GM21381 (cell line): ENCODE results near the gene TRIO.

ENCODE experiments used
- ATAC-seq: cut with Tn5 transposase; IDR thresholded peaks from one replicate; pipeline ENCODE4 v1.9.1; 2021; ENCODE audit warnings: mild to moderate bottlenecking, moderate library complexity; ENCODE audit not compliant: unreplicated experiment

The TRIO gene

DNA sequence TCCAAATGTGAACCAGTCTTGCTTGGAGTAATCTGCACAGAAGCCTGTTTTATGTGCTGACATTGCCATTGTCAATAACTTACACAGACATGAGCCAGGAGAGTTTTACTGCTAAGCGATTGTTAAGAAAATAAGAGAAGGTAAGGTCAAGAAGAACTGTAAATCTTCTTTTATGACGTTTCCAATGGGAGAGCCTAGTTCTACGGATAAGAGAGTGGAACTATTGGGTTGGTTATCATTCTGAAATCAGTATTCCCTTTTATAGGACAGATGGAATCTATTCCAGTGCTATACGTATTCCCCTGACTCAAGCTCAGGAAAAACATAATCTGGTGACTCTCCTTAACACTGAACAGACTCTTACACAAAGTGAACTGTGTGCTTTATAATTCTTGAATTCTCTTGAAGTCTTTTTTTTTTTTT lies 300.5 kb downstream of the TRIO start:
- ATAC-seq, result no peak

DNA sequence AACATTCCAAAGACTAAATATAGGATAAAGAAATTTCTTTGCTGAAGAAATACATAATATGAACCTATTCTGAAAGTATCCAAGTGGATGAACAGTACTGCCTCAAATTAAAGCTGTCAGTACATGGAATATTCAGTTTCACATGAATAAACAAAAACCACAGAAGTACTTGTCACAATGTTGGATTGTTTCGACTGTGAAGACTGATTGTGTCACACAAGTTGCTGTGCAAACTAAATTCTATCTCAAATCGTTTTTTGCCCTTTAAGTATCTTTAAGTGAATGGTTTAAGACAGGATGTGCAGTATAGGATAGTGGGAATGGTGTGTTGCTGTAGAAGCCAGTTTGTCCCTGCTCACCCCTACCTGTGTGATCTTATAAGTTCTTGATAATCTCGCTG lies 301.0 kb downstream of the TRIO start:
- ATAC-seq, result no peak

GRCh38 chr5:14445013-14445412 lies 301.9 kb downstream of the TRIO start:
- ATAC-seq, result no peak

- no peak for ATAC-seq
Measured at GRCh38 chr5:14445576-14446290, 302.6 kb downstream of the TRIO start.

GRCh38 chr5:14447958-14448911 lies 305.1 kb downstream of the TRIO start:
- ATAC-seq, result no peak

DNA sequence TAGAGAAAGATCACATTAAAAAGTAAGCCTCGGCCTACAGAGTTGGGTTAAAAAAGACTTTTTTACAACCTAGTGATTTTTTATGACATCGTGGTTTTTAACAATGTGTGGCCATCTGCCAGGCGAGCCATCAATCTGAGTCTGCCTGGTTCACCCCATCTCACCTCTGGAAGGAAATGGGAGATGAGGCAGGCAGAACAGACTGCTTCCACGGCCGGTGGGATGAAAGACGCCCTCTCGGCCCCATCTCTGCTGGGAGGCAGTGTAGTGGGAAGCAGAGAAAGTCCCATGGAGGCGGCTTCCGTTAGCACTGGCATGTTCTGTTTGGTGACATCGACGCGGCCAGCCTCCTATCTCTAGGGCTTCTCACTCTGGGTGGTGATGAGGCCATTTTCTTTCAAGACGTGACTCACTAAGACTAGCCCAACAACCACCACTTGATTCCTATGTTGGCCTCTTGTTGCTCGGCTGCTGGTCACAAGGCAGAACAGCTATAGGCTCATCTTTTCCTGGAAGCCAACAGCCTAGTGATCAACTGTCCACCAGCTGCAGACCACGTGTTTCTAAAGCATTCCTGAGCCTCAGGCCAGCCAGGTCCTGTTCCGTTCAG lies 306.0 kb downstream of the TRIO start:
- no peak for ATAC-seq

GRCh38 chr5:14450018-14450524 lies 306.9 kb downstream of the TRIO start:
- ATAC-seq, result no peak

DNA sequence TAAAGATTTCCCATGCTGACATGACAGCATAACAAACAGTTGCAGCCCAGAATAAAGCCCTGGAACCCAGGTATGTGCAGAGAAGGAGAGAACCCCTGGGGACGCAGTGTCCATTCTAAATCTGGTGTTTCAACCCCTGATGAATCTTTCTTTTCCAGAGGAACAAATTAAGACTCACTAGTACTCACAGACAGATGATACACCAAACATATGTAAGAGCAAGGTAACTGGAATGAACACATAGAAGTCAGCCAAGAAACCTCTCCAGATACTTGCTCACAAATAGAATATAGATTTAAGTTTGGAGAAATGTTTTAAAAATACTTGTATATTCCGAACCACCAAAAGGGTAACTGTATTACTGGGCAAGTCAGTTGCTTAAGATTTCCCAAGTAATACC lies 307.6 kb downstream of the TRIO start:
- no peak for ATAC-seq

GRCh38 chr5:14451871-14452270 lies 308.7 kb downstream of the TRIO start:
- no peak for ATAC-seq

DNA sequence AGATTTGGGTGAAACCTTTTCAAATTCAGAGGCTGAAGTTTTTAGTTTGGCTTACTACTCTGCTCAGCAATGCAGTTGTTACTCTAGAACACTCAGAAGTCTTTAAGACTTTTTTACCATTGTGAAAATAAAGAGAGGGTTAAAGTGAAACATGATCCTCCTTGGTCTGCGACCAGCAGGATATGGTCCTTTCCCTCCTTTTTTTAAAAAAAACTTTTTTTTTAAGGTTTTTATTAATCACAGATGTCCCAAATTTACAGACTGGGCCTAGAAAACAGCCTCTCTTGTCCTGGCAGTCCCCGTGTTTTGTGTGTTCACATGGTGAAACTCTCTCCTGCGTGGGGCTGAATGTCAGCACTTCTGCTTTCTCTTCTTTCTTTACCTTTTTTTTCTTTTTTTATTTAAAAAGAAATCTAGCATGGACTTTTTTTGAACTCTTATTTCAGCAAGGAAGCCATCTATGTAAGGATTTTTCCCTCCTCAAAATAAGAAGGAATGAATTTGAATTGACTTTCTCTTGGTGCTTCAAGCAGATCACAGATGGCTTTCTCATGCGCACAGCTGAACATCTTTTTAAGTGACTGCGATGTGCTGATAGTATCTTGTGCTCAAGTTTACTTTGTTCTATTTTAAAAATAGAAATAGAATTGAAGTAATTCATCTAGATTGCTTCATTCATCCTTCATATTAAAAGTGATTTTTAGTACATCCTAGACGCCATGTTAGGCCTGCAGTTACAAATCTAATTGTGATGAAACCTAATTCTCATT lies 309.7 kb downstream of the TRIO start:
- ATAC-seq, result no peak

DNA sequence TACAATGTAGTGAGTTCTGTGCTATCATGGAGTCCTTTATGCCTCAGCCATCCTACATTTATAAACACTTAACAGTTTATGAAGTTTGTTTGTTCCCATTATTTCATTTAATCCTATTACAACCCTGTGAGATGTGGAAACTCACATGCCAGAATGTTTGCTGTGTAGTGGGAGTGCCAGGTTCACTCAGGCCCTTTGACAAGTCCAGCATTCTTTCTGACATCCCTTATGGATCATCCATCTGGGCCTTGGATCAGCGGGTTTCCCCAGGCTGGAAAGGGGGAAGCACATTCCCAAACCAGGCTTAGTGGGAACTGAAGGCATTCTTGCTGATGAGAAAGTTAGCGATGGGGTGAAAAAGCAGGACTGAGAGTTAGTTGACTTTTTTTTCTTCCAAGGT lies 310.3 kb downstream of the TRIO start:
- ATAC-seq, result no peak

- no peak for ATAC-seq
Measured at GRCh38 chr5:14455814-14456321, 312.7 kb downstream of the TRIO start.

DNA sequence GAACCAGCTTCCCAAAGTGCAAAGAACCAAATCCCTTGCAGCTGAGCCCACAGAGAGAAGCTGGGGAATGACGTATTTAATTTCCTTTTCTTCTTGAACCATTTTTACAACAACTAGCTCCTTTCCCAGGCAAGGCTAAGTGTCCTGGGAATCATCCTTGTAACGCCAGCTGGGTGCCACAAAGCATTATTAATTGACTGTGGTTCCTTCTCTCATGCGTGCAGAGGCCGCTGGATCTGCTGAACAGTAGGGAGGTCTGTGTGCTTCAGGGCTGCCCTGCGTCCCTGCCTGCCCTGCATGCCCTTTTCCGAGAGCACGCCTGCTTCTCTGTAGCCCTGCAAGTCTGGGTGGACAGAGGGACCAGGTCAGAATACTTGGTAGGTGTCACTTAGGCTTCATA lies 314.3 kb downstream of the TRIO start:
- ATAC-seq, result no peak

DNA sequence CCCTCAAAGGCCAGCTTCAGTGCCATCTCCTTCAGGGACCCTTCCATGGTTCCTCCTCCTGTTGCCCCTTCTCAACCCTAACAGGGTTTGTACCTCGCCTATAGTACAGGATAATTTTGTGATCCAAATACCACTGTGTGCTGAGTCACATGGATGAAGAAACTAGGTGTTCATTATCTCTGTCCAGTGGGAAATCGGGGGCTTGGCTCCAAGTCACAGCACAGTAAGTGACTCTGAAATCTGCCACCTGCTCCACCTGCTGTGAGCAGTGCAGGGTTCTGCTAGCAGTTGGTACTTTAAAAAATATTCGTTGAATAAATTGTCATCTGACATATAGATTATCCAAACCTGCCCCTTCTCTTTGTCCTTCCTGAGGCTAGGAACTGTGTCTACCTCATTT lies 315.3 kb downstream of the TRIO start:
- no peak for ATAC-seq

DNA sequence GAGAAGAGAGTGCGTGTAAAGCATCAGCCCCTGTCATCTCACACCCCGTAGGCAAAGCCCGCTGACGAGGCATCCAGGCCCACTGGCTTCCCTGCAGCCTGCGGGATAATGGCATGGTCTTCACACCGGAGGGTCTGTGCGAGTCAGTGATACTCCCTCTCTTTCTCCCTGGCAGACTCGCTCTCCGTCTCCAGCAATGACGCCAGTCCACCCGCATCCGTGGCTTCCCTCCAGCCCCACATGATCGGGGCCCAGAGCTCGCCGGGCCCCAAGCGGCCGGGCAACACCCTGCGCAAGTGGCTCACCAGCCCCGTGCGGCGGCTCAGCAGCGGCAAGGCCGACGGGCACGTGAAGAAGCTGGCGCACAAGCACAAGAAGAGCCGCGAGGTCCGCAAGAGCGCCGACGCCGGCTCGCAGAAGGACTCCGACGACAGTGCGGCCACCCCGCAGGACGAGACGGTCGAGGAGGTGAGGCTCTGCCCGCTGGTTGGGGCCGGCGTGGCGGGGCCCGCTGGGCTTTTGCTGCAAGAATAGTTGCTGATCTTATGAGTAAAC lies 317.8 kb downstream of the TRIO start:
- no peak for ATAC-seq

DNA sequence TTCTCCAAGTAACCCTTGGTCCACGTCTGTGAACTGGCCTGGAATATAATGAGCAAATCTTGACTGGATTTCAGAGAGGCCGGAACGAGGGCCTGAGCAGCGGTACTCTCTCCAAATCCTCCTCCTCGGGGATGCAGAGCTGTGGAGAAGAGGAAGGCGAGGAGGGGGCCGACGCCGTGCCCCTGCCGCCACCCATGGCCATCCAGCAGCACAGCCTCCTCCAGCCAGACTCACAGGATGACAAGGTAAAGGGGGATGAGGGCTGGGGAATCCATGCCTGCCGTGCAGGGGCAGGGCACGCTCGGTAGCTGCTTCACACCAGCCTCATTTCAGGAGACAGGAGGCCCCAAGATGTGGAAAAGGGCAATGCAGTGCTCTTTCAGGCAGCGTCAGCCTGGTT lies 319.5 kb downstream of the TRIO start:
- ATAC-seq, result no peak

DNA sequence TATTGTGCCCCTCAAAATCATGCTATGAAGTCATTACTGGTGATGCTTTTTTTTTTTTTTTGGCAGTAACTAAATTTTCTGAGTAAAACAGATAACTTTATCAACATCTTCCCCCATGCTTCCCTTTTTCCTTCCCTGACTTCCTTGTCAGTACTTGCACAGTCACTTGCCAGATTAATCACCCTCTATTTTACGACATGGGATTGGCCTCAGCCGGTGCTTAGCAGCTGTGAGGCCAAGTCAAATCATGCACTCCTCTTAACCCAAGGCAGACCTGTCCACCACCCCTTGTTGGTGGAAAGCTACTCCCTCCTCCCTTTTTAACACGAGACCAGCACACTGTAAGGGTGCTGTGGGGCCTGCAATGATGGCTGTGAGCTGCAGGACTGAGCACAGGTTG lies 320.5 kb downstream of the TRIO start:
- ATAC-seq, result no peak

GRCh38 chr5:14464096-14464495 lies 321.0 kb downstream of the TRIO start:
- ATAC-seq, result no peak

GRCh38 chr5:14464671-14465070 lies 321.5 kb downstream of the TRIO start:
- ATAC-seq, result no peak

DNA sequence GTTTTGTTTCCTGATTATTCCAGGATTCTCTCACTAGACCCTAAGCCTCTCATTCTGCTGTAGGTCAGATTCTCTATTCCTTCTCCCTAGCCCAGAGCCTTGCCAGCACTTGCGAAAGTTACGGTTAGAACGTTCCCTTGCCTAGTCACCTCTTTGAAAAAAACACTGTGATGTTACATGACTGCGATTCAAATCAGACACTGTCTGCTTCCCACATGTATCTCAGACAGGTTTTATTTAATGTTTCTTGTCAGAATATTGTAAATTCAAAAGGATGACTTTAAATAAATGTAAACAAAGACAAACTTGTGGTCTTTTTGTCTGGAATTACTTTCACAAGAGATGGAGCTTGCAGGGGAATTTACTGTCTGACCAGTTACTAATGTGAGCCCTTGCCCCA lies 322.0 kb downstream of the TRIO start:
- ATAC-seq, result no peak
